ENCODE data around the gene SLC13A1.

SLC13A1 gene

DNA sequence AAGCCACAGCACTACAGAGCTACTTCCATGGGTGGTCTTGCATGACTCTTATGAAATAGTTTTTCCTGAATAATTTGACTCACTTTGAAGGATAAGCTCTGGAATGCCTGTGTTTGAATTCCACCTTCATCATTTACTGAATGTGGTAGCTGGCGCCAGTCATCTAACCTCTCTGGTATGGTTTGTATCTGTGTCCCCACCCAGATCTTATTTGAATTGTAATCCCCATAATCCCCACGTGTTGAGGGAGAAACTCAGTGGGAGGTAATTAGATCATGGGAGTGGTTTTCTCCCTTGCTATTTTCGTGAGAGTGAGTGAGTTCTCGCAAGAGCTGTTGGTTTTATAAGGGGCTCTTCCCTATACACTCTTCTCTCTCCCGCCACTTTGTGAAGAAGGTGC, 11.2 kb upstream of the SLC13A1 start:
- TF ChIP-seq, protein P1, sequence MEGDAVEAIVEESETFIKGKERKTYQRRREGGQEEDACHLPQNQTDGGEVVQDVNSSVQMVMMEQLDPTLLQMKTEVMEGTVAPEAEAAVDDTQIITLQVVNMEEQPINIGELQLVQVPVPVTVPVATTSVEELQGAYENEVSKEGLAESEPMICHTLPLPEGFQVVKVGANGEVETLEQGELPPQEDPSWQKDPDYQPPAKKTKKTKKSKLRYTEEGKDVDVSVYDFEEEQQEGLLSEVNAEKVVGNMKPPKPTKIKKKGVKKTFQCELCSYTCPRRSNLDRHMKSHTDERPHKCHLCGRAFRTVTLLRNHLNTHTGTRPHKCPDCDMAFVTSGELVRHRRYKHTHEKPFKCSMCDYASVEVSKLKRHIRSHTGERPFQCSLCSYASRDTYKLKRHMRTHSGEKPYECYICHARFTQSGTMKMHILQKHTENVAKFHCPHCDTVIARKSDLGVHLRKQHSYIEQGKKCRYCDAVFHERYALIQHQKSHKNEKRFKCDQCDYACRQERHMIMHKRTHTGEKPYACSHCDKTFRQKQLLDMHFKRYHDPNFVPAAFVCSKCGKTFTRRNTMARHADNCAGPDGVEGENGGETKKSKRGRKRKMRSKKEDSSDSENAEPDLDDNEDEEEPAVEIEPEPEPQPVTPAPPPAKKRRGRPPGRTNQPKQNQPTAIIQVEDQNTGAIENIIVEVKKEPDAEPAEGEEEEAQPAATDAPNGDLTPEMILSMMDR (IDR thresholded peaks at IDR 0.05; ENCODE audit: low read depth, low read length), result no peak
- no peak overlapping the region for H3K4me3 ChIP-seq (ENCODE audit: low read depth, low read length)

DNA sequence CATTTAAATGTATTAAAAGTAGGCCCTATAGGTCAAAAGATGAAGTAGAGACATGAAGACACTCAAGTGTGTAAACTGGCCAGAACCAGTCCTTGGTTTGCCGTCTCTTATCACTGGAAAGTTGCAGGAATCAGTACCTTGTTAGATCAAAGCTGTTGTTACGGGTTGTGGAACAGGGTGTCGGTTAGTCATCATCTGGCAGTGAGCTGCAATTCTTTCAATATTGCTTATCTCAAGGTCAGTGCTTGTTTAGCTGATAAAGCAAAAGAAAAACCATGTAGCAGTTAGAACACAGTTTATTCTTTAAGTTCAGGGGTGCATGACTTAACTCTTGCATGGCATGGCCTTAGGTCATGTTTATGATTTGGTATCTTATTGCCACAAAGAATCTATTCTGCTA, 10.0 kb upstream of the SLC13A1 start:
- H3K4me3 ChIP-seq (ENCODE audit: low read depth, low read length), result no peak overlapping the region
- TF ChIP-seq, protein P1 (IDR thresholded peaks at IDR 0.05; ENCODE audit: low read depth, low read length), result no peak

DNA sequence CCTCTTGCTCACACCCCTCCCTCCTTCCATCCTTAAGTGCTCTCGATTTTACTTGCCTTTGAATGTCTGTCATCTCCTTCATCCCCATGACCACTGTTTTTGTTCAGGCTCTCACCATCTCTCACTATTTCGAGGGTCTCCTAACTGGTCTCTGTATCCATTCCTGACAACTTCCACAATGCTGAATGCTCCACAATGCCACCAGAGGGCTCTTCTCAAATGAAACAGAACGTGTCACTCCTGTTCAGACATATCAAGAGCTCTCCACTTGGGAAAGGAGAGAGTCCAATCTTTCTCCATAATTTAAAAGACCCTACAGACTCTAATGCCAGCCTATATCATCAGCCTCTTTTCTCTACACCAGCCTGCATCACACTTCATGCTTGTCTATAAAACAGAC, 9.0 kb upstream of the SLC13A1 start:
- no peak overlapping the region for H3K4me3 ChIP-seq (ENCODE audit: low read depth, low read length)
- TF ChIP-seq, protein P1 (IDR thresholded peaks at IDR 0.05; ENCODE audit: low read depth, low read length), result no peak

DNA sequence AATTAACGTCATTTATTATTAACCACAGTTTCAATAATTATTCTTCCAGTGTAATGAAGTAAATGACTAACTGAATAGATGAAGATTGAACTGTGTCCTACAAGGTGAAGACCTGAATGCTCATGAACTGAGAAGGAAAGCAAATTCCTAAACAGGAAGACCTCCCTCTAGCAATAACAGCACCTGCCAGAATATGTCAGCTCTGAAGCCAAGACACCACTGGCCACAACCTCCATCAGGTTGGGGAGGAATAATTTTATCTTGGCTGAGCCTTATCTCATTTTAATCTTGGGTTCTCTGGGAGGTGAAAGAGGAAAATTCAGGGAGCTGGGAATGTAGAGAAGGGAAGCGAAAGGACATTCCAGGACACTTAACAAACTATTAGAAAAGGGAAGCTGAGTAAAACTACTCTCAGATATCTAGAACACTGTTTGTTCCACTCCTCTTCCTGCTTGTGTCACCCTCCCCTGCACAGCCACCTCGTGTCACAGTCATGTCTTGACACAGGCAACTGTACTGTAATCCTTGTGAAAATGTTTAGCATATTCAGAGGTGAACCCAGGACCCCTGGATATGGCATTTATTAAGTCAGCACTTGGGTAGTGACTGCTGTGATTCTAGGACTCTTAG, 4.6 kb upstream of the SLC13A1 start:
- H3K4me3 ChIP-seq (ENCODE audit: low read depth, low read length), result no peak overlapping the region
- TF ChIP-seq, protein P1 (IDR thresholded peaks at IDR 0.05; ENCODE audit: low read depth, low read length), result no peak

DNA sequence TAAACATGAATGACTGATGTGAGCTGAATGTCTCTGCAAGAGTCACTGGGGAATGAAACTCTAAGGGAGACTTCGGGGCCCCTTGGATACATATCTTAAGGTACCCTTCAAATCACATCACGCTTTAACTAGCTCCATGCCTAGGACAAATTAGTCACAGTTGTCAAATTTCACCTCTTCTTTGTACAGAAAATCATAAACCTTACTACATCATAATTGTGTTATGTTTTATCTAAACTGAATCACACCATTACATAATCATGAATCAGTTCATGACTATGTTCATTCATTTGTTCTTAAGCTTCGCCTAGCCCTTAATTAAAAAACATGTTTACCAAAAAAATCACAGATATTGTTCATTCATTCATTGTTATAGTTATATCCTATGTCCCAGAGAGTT, 2.1 kb upstream of the SLC13A1 start:
- TF ChIP-seq, protein P1 (IDR thresholded peaks at IDR 0.05; ENCODE audit: low read depth, low read length), result no peak
- H3K4me3 ChIP-seq (ENCODE audit: low read depth, low read length), result no peak overlapping the region

DNA sequence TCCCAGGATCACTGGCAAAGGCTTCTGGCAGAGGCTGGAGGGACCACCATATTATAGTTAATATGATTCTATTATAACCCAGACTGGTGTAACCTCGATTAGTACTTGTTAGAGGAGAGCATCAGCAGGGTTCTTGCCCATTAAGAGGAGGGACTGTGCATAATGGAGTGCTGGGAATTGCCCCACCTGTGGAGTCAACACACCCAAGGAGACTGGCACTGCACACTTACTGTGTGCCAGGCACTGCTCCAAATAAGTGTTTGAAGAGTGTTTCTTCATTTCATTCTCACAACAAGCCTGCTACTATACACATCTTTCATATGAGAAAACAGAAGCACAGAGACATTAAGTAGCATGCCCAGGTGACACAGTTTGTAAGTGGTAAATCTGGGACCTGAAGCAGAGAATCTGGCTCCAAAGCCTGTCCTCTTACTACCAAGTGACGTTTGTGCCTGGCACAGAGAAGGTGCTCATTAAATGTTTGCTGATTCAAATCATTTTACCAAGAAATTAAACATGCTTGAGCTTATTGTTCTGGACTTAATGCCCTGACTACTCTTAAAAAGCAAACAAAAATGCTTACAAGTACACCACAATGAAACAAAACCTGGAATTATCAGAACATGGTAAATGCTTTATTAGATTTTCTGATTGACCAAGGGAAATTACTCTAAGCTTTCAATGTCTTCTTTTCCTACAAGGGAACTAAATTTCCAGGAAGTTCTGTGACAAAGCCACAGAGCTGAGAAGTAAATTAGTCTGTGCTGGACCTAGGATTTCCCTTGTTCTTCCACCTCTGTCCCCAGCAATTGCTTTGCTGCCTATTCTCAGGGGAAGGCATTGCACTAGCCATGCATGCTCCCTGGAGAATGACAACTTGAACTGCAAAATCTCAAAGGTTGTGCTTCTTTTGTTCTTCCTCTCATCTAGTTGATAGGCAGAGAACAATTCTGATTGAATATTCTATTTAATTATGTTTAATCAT, 809 bp downstream of the SLC13A1 start:
- TF ChIP-seq, protein P1 (IDR thresholded peaks at IDR 0.05; ENCODE audit: low read depth, low read length), result no peak
- no peak overlapping the region for H3K4me3 ChIP-seq (ENCODE audit: low read depth, low read length)

DNA sequence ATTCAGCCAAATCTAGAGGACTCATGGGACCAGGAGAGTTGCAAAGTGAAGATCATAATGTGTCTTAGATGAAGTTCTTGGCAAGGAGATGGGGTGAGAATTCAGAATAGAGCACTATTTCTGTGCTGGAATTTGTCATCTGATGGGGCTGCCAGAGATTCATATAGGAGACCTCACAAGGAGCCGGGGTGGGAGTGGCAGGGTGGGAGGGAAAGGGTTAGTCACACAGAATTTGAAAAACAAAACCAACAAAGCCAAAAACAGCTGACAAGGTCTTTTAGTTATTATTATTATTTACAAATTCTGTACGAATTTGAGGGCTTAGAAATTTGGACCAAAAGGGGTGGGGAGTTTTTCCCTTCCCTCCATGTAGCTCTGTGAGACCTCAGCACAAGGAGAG, 1.7 kb downstream of the SLC13A1 start:
- TF ChIP-seq, protein P1 (IDR thresholded peaks at IDR 0.05; ENCODE audit: low read depth, low read length), result no peak
- no peak overlapping the region for H3K4me3 ChIP-seq (ENCODE audit: low read depth, low read length)
